HCT116 (cell line): ENCODE measurements around the gene WRAP53. TPM values are rescaled to one million over a fixed set of nuclear protein-coding genes. Genes with fewer than 3 reads are reported as not detected.

Experiments
- ATAC-seq: fragments of 200-7000 bp; cut with Tn5 transposase; 2 replicates; pipeline ENCODE4 v1.9.1; 2020; ENCODE audit warnings: mild to moderate bottlenecking, moderate library complexity
- BruUV-seq: library from RNA; stranded (reverse); fragments of 400-500 nt; replicated peaks from 2 replicates; lab custom pipeline; 2021; lab: Mats Ljungman, UMichigan
- CTCF ChIA-PET: fragments of 300-600 bp; sonication (Branson Sonifier 250); formaldehyde crosslinking; loops from one replicate; lab custom pipeline; 2021; ENCODE audit warnings: antibody characterized with exemption; lab: Charles Lee
- POLR2A ChIA-PET: fragments of 300-600, 350-600 bp; sonication (Branson Sonifier 250); formaldehyde crosslinking; loops from one replicate; lab custom pipeline; 2021; ENCODE audit warnings: antibody characterized with exemption; lab: Charles Lee
- RAD21 ChIA-PET, 2 experiments: fragments of 300-600 bp; sonication (Branson Sonifier 250); formaldehyde crosslinking; loops; one replicate each; lab custom pipeline; 2023; ENCODE audit warnings: low total read pairs in 2 of 2; ENCODE audit not compliant: uncharacterized antibody in 2 of 2, unreplicated experiment in 2 of 2, low non-redundant PET in 1 of 2; lab: Charles Lee
- DNase-seq: peaks from one replicate; pipeline ENCODE4 v3.0.0-alpha.2; 2010; ENCODE audit warnings: low read depth, low spot score
- H2AFZ ChIP-seq: fragments of 200-600 bp; shearing (Covaris generic), sonication (generic); 2 replicates; pipeline ENCODE4 v1.6.1; 2017; ENCODE audit warnings: low read depth, mixed run types, mixed read lengths, antibody characterized with exemption, low read length; ENCODE audit not compliant: poor library complexity, severe bottlenecking
- H3K27ac ChIP-seq: 2 replicates; pipeline ENCODE4 v1.5.1; 2012; ENCODE audit warnings: low read depth, low read length
- H3K27me3 ChIP-seq: fragments of 200-600 bp; sonication (generic); 2 replicates; pipeline ENCODE4 v1.6.1; 2016; ENCODE audit warnings: mixed run types, low read length, mixed read lengths; ENCODE audit not compliant: insufficient read depth
- H3K36me3 ChIP-seq, 2 experiments: fragments of 200-500 bp in 1 of 2; fragments of 200-600 bp in 1 of 2; sonication (Bioruptor generic) in 1 of 2; sonication (generic) in 1 of 2; 2 replicates each; pipeline versions ENCODE4 v1.5.1 to v1.6.1; 2014 to 2016; ENCODE audit warnings: low read length in 2 of 2, inconsistent platforms in 1 of 2, mixed read lengths in 1 of 2, mixed run types in 1 of 2; ENCODE audit not compliant: insufficient read depth in 2 of 2, control insufficient read depth in 1 of 2
- H3K4me1 ChIP-seq, 2 experiments: fragments of 200-600 bp in 1 of 2; sonication (generic) in 1 of 2; 2 replicates each; pipeline versions ENCODE4 v1.5.1 to v1.6.1; 2012 to 2017; ENCODE audit warnings: low read length in 2 of 2, inconsistent platforms in 1 of 2, mild to moderate bottlenecking in 1 of 2, mixed read lengths in 1 of 2, mixed run types in 1 of 2, moderate library complexity in 1 of 2; ENCODE audit not compliant: insufficient read depth in 2 of 2, control insufficient read depth in 1 of 2
- H3K4me2 ChIP-seq: fragments of 200-600 bp; sonication (generic); 2 replicates; pipeline ENCODE4 v1.6.1; 2017; ENCODE audit warnings: mixed run types, low read length, mixed read lengths
- H3K4me3 ChIP-seq, 2 experiments: fragments of 200-600 bp in 1 of 2; sonication (generic) in 1 of 2; replicated peaks in 1 of 2; 2 replicates each; pipeline ENCODE4 v1.5.1; 2011 to 2016; ENCODE audit warnings: low read length in 2 of 2, control low read depth in 1 of 2, low read depth in 1 of 2, mild to moderate bottlenecking in 1 of 2, mixed read lengths in 1 of 2, mixed run types in 1 of 2
- H3K79me2 ChIP-seq: fragments of 200-600 bp; sonication (generic); 2 replicates; pipeline ENCODE4 v1.6.1; 2017; ENCODE audit warnings: mild to moderate bottlenecking, mixed run types, low read length, moderate library complexity, mixed read lengths; ENCODE audit not compliant: insufficient read depth
- H3K9ac ChIP-seq: fragments of 200-600 bp; sonication (generic); 2 replicates; pipeline ENCODE4 v1.6.1; 2016; ENCODE audit warnings: low read length, mixed read lengths
- H3K9me2 ChIP-seq: fragments of 200-600 bp; sonication (generic), shearing (Covaris generic); 2 replicates; pipeline ENCODE4 v1.6.1; 2017; ENCODE audit warnings: mixed run types, mild to moderate bottlenecking, moderate library complexity; ENCODE audit not compliant: insufficient read depth
- H3K9me3 ChIP-seq, 2 experiments: fragments of 200-500 bp in 1 of 2; fragments of 200-600 bp in 1 of 2; sonication (Bioruptor generic) in 1 of 2; sonication (generic) in 1 of 2; 2 replicates each; pipeline ENCODE4 v1.6.1; 2014 to 2017; ENCODE audit warnings: low read length in 2 of 2, mixed read lengths in 2 of 2, inconsistent platforms in 1 of 2, low read depth in 1 of 2, mild to moderate bottlenecking in 1 of 2, mixed run types in 1 of 2, moderate library complexity in 1 of 2; ENCODE audit not compliant: control insufficient read depth in 1 of 2, insufficient read depth in 1 of 2
- H4K20me1 ChIP-seq: fragments of 200-600 bp; sonication (generic), shearing (Covaris generic); 2 replicates; pipeline ENCODE4 v1.6.1; 2017; ENCODE audit warnings: mixed run types, mild to moderate bottlenecking, moderate library complexity; ENCODE audit not compliant: insufficient read depth
- ATF3 ChIP-seq: IDR thresholded peaks from 2 replicates; pipeline ENCODE4 v1.6.1; 2012
- CBX3 ChIP-seq: IDR thresholded peaks from 2 replicates; pipeline ENCODE4 v1.6.1; 2012; ENCODE audit warnings: low read depth
- CTCF ChIP-seq, 3 experiments: fragments of 200-600 bp in 1 of 3; sonication (generic) in 1 of 3; IDR thresholded peaks in 2 of 3; conservative IDR thresholded peaks in 1 of 3; 2 replicates each; pipeline ENCODE4 v1.5.1; 2012 to 2017; ENCODE audit warnings: low read depth in 2 of 3, low read length in 2 of 3, antibody characterized with exemption in 1 of 3, borderline replicate concordance in 1 of 3, control low read depth in 1 of 3, mild to moderate bottlenecking in 1 of 3, mixed read lengths in 1 of 3, mixed run types in 1 of 3, moderate library complexity in 1 of 3; ENCODE audit not compliant: insufficient read depth in 1 of 3
- EGR1 ChIP-seq: IDR thresholded peaks from 2 replicates; pipeline ENCODE4 v1.6.1; 2012; ENCODE audit warnings: low read depth
- EZH2 ChIP-seq: fragments of 200-600 bp; sonication (generic); IDR thresholded peaks from 2 replicates; pipeline ENCODE4 v1.6.1; 2017; ENCODE audit warnings: antibody characterized with exemption, mixed run types
- EZH2phosphoT487 ChIP-seq: fragments of 200-600 bp; IDR thresholded peaks from 2 replicates; pipeline ENCODE4 v1.6.1; 2018; ENCODE audit warnings: antibody characterized with exemption, borderline replicate concordance
- JUND ChIP-seq: IDR thresholded peaks from 2 replicates; pipeline ENCODE4 v1.6.1; 2012
- MAX ChIP-seq: IDR thresholded peaks from 2 replicates; pipeline ENCODE4 v1.6.1; 2012
- POLR2AphosphoS5 ChIP-seq: IDR thresholded peaks from 2 replicates; pipeline ENCODE4 v1.6.1; 2011; ENCODE audit warnings: mild to moderate bottlenecking, low read depth, low read length, moderate library complexity
- SRF ChIP-seq: IDR thresholded peaks from 2 replicates; pipeline ENCODE4 v1.6.1; 2012; ENCODE audit warnings: low read depth
- TCF7L2 ChIP-seq: IDR thresholded peaks from 2 replicates; pipeline ENCODE4 v1.7.0; 2011; ENCODE audit warnings: borderline replicate concordance, inconsistent platforms; ENCODE audit not compliant: insufficient read depth, insufficient read length; ENCODE audit errors: extremely low read depth
- ZBTB33 ChIP-seq: IDR thresholded peaks from 2 replicates; pipeline ENCODE4 v1.6.1; 2011; ENCODE audit warnings: mild to moderate bottlenecking, low read length, moderate library complexity; ENCODE audit not compliant: insufficient replicate concordance; ENCODE audit errors: extremely low read depth
- ZNF274 ChIP-seq: fragments of 200-500 bp; sonication (Bioruptor generic); IDR thresholded peaks from 2 replicates; pipeline ENCODE4 v1.6.1; 2014; ENCODE audit warnings: mild to moderate bottlenecking, low read depth, low read length, inconsistent platforms
- intact Hi-C: fragments of 100-400 bp; cut with micrococcal nuclease; formaldehyde crosslinking; loops from 2 replicates; pipeline ENCODE4 v1.10.0; 2022
- total RNA-seq: library from RNA; stranded (reverse); gene quantifications from one replicate; pipeline ENCODE4 v1.2.1, GENCODE V29; 2021; ENCODE audit not compliant: unreplicated experiment

WRAP53 gene
- total RNA-seq, 1 experiment from 2014 or later = 28.8 TPM

- Histone ChIP-seq H3K9me3 (no peaks in the 10 kb centered on the region), H3K4me1 (peaks cover 7% of the 10 kb centered on the region in 2 experiments; a peak in 3 of 4 replicates), H3K36me3 (no peaks in the 10 kb centered on the region), H2AFZ (no peak overlapping the region), H3K27ac (no peak overlapping the region), H3K79me2 (no peaks in the 10 kb centered on the region), H3K4me2 (no peak overlapping the region), H3K27me3 (no peaks in the 10 kb centered on the region; the same call in 1 of the 2 replicates), H4K20me1 (no peaks in the 10 kb centered on the region), H3K9ac (no peak overlapping the region), H3K9me2 (no peaks in the 10 kb centered on the region), H3K4me3 (no peak overlapping the region)
- ChIA-PET RAD21 (no interaction called here), POLR2A (interaction anchor here (1.0 kb wide), 1 partner anchor 35 kb away, joined by 3 read pairs; the partner anchor contains the start of gene TP53), CTCF (no interaction called here)
- intact Hi-C loops = no loop called here
- TF ChIP-seq EZH2phosphoT487 (no peak), CBX3 (no peak), TCF7L2 (no peak), POLR2AphosphoS5 (no peak), ZNF274 (no peak), JUND (no peak), ZBTB33 (no peak), CTCF (IDR thresholded peaks at IDR 0.05 in 2 of 3, conservative IDR thresholded peaks at IDR 0.05 in 1 of 3; ENCODE audit: borderline replicate concordance in 1 of 3, insufficient read depth in 1 of 3, low read depth in 2 of 3, low read length in 2 of 3) (no peak), SRF (no peak), EGR1 (no peak), MAX (no peak), EZH2 (no peak), ATF3 (no peak)
- BruUV-seq = no TSS peak
- ATAC-seq = no peak
- DNase-seq = no peak
Measured at GRCh38 chr17:7652388-7653356, 35.6 kb upstream of the WRAP53 start.
